Measurements from ENCODE around the gene CPNE6.
"Not testable (repeated sequence)": the region's sequence is repeated elsewhere in the genome, so short reads cannot be mapped to it uniquely, and the experiment has no call there.

The CPNE6 gene

DNA sequence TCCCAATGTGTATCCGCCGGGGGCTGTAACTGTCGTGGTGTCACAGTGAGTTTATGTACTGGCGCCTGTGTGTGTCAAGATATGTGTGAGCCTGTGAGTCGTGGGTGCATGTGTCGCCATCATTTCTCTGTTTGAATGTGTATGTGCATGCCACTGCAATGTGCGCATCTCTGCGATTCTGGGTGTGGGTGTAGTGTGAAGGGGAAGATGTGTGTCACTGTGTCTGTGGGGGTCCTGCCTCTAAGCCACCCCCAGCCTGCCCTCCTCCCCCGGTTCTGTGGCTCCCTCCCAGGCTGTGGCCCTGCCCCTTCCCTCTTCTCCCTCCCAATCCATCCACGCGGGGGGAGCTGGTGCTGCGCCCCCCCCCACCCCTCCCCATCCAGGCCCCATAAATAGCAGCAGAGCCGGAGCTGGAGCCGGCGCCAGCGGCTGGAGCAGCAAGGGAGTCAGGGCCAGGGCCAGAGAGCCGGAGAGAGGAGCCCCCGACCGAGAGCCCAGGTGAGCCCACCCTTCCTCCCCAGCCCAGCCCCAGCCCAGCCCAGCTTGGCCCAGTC lies at the start of gene CPNE6:
TSS of gene CPNE6 (plus strand) at position 419 of the 554 bp plus-strand sequence. CDS start 1,375 bp downstream, outside the sequence.
- DNase-seq, result no peak

DNA sequence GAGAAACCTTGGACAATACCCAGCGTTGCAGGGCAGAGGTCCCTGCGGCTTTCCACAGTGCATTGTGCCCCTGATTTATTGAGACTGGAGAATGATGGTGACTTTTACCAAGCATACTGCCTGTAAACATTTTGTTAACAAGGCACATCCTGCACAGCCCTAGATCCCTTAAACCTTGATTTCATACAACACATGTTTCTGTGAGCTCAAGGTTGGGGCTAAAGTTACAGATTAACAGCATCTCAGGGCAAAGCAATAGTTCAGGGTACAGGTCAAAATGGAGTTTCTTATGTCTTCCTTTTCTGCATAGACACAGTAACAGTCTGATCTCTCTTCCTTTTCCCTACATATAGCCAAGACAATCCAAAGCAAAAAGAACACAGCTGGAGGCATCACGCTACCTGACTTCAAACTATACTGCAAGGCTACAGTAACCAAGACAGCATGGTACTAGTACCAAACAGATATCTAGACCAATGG lies 46.4 kb upstream of the CPNE6 start:
- not testable (repeated sequence) for DNase-seq

DNA sequence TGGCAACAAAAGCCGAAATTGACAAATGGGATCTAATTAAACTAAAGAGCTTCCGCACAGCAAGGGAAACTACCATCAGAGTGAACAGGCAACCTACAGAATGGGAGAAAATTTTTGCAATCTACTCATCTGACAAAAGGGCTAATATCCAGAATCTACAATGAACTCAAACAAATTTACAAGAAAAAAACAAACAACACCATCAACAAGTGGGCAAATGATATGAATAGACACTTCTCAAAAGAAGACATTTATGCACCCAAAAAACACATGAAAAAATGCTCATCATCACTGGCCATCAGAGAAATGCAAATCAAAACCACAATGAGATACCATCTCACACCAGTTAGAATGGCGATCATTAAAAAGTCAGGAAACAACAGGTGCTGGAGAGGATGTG lies 41.7 kb upstream of the CPNE6 start:
- not testable (repeated sequence) for DNase-seq

DNA sequence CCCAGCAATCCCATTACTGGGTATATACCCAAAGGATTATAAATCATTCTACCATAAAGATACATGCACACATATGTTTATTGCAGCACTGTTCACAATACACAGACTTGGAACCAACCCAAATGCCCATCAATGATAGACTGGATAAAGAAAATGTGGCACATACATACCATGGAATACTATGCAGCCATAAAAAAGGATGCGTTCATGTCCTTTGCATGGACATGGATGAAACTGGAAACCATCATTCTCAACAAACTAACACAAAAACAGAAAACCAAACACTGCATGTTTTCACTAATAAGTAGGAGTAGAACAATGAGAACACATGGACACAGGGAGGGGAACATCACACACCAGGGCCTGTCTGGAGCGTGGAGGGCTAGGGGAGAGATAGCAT lies 40.0 kb upstream of the CPNE6 start:
- not testable (repeated sequence) for DNase-seq

DNA sequence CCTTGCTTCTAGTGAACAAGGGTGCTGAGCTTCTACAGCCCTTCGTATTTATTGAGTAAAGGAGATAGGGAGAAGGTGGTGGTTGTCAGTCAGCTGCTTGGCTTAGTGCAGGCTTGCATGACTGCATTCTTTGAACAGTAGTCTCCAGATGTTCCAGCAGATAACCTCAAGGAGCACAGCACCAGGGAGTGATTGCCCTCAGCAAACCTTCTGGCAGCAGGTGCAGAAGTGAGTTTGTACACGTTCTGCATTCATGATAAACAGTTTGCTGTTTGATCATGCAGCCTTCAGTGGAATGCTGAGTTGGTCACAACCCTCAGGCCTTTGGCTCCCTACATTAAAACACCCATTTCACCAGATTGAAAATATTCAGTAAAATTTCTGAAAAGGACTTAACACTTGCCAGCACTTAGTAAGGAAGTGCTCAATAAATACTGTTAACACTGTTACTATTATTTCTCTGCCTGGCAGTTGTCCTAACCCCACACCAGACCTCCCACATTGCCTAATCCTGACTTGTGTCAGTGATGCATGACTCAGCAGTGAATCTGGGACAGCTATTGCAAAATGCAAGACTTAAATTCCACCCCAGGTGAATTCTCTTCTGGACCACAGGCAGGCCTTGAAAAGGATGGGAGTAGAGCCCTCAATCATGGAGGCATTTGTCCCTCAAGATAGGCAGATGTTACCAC lies 38.5 kb upstream of the CPNE6 start:
- DNase-seq, result no peak

DNA sequence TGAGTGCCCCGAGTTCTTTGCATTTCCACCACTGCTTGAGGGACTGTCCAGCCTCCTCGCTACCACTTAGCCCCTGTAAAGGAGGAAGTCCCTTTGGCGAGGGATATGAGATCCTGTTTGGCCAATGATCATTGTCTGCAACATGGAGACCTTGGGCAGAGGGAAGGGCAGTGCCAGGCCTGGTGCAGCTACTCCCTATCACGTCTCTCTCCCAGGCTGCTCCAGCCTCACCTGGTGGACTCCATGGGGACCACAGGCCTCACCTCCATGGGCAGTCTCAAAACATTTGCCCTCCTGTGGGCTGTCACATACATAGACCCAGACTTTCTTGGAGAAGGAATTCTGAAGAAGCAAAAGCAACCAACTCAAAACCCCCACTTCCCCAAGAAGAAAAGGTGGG lies 35.6 kb upstream of the CPNE6 start:
- DNase-seq, result not testable (repeated sequence)

DNA sequence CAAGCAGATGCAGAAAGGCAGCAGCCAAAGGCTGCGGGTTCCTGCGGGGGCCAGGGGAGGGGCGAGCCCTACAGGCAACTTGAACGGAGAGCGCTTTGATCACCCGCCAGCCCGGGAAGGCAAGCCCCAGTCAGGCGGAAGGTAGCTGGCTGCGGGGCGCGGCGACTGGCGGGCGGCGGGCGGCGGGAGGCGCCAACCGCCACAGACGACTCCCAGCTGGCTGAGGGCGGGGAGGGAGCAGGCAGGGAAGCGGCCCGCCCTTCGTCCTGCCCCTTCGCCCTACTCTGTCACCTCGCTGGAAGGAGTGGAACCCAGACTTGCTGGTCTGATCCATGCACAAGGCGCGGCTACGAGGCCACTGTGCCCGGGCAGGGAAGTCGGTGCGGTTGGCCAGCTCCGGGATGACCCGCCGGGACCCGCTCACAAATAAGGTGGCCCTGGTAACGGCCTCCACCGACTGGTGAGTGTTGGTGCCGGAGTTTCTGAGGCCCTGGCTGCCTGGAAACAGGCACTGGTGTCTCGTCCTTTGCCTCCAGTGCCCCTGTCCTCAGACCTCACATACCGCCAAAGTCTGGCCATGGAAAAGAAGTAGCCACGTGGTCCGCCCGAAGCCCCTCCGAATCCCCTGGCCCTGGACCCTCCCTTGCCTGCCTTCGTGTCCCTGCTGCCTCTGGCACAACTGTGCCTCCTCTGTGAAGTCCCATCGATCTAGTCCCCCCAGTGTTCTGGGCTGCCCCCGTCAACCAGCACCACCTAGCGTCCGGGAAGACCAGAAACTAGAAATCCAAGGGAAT lies 35.0 kb upstream of the CPNE6 start:
- peak in 2 of 4 experiments; percentile 30 to 62 for DNase-seq

DNA sequence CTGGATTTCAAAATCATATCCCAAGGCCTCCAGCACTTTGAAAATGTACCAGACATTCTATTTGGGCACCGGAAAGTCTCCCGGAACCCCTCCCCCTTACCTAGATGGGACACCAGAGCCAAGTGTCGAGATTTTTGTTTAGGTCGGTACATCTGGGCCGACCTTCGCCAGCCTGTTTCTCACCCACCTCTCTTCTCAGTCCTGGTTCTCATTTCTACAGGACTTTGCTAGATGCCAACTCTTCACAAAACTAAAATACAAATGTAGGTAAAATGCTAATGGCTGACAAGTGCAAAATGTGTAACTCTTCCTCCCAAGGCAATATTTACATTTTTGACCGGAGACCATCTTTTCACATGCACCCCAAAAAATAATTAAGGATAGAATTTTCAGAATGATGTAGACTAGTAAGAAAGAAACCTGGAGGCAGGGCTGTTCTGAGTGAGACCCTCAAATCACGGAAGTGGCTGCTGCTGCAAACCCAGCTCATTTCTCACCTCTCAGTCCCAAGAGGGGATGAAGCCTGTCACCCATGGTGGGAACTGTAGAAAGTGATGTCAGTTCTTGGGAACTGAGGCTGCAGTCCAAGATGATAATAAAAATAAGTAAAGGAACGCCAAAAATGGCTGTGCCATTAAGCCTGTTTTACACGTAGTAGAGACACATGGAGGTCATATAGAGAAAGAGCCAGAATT lies 34.3 kb upstream of the CPNE6 start:
- not testable (repeated sequence) for DNase-seq

DNA sequence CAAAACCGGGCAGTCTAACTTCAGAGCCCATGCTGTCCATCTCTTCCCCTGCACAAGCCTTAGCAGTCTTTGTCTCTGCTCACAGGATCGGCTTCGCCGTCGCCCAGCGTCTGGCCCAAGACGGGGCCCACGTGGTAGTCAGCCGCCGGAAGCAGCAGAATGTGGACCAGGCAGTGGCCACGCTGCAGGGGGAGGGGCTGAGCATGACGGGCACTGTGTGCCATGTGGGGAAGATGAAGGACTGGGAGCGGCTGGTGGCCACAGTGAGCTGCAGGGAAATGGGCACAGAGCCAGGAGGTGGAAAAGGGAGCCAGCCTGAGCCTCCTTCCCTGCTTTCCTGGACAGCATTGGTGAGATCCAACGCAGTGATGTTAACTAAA lies 33.7 kb upstream of the CPNE6 start:
- DNase-seq, result no peak

DNA sequence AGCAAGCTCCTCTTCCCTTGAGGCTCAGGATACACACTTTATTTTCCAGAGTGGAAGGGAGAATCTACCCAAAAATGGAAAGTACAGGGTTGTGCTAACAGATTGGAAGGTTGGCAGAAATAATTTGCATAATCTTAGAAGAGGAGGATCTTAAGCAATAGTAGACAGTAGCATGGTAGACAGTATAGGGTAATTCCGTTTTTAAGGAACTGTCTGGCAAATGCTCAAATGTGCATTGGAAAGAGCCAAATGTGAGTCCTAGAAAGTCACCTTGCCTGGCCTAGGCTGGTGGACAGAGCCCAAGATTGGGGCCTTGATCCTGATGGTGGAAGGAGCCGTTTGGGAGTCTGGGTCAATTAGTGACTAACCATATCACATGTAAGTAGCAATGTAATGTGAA lies 32.7 kb upstream of the CPNE6 start:
- DNase-seq, result no peak

DNA sequence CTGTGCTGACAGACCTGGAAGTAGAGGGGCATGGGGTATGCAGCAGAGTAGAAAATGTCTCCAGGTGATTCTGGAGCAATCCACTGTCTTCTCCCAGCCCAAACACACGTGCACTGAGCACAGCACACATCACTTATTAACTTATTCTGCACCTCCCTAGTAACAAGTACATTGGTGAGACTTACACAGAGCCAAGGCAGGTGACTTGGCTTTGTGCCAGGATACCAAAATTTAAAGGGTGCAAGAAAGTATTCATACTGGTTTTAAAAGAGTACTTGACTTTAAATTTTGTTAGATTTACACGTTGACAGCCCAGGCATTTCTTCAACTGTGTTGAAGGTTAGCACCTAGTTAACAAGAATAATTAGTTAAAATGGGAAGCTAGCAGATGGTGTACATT lies 30.7 kb upstream of the CPNE6 start:
- no peak for DNase-seq

DNA sequence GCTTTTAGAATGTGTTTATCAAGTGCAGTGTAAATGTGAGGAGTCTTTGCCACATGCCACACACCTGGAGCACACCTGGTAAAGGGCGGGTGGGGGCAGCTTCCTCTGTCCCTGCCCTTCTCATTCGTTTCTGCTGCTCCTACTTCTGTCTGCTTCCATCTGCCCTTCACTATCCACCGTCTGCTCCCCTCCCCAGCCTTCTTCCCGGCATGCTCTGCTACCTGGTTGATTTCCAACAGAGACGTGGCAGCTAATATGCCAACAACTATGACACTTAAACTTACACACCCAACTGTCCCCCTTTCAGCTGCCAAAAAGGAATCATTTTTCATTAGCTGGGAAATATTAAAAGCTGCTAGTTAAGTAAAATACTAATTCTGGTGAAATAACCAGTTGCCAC lies 28.6 kb upstream of the CPNE6 start:
- DNase-seq, result no peak

DNA sequence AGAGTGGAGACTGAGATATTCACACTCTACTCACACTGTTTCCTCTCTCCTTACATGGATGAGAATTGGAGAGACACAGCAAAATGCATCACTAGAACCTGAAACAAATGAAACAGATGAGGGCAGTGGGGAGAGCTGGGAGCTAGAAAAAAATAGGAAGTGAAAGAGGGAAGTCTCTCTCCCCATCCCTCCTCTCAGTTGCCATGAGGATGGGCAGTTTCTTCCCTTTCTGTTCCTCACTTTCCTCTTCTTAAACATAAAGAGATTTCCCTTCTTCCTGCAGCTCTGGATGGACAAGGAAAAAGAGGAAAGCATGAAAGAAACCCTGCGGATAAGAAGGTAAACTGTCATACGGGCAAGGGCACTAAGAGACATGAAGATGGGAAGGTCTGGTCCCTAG lies 22.4 kb upstream of the CPNE6 start:
- DNase-seq, result not testable (repeated sequence)

DNA sequence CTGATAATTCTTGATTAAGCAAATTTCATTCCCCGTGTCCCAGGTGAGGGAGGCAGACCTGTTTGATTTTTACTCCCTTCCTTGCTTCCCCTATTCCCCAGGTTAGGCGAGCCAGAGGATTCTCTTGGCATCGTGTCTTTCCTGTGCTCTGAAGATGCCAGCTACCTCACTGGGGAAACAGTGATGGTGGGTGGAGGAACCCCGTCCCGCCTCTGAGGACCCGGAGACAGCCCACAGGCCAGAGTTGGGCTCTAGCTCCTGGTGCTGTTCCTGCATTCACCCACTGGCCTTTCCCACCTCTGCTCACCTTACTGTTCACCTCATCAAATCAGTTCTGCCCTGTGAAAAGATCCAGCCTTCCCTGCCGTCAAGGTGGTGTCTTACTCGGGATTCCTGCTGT lies 20.6 kb upstream of the CPNE6 start:
- DNase-seq, result not testable (repeated sequence)

DNA sequence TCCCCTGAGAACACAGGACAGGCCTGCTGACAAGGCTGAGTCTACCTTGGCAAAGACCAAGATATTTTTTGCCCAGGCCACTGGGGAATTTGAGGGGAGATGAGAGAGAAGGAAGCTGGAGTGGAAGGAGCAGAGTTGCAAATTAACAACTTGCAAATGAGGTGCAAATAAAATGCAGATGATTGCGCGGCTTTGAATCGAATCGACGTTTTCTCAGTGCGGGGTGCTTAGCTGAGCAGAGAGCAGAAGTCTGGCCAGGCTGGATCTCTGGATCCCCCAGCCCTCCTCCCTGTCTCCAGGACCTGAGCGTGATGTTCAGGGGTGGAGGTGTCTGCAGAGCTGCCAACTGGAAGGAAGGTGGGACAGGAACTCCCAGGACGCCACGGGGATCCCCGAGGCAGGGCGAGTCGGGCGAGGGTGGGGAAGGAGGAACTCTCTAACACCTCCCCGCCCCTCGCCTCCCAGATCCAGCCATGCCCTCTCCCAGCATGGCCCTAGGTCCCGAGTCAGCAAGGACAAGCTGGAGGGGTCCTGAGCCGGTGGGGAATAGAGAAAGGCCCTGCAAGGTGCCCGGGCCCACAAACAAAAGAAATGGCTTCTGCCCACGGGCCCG lies 20.1 kb upstream of the CPNE6 start:
- peak in 1 of 4 experiments; percentile 7 for DNase-seq

DNA sequence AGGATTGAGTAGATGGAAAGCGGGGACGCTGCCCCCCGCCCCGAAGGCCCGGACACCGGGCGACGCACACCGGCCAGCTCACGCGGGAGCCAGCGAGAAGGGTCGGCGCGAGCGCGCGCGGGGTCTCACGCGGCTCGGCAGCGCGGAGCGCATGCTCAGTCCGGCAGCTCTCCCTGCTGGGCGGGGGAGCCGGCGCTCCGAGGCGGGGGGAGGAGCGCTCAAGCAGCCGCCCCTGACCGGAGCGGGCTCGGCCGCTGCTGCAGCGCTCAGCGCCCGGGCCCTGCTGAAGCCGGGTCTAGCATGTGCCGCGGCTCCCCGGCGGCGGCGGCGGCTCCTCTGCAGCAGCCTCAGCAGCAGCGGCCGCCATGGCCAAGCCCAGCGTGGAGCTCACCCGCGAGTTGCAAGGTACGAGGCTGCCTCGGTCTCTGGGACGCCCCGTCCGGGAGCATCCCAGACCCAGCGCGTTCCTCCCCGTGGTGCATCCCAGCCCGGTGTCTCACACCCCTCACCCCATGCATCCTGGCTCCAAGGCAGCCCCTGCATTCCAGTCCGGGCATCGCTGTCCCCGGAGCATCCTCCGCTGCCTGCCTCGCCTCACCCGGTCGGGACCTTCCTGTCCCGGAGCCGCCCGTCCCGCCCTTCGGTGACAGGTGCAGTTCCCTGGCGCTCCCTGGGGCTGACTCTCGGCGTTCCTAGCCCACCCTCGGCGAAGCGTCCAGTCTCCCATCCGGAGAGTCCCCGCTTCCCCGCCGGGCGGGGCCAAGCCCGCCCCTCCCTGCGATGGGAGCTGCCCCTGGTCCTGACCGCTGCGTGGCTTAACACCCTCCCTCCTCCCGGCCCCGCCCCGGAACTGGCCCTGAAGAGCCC lies 19.3 kb upstream of the CPNE6 start, which contains the start of gene CARMIL3:
TSS of gene CARMIL3 (plus strand) at position 221 of the 867 bp plus-strand sequence. CDS start at position 366, 145 bp downstream.
- DNase-seq, result peak in 2 of 4 experiments; percentile 16 to 53

DNA sequence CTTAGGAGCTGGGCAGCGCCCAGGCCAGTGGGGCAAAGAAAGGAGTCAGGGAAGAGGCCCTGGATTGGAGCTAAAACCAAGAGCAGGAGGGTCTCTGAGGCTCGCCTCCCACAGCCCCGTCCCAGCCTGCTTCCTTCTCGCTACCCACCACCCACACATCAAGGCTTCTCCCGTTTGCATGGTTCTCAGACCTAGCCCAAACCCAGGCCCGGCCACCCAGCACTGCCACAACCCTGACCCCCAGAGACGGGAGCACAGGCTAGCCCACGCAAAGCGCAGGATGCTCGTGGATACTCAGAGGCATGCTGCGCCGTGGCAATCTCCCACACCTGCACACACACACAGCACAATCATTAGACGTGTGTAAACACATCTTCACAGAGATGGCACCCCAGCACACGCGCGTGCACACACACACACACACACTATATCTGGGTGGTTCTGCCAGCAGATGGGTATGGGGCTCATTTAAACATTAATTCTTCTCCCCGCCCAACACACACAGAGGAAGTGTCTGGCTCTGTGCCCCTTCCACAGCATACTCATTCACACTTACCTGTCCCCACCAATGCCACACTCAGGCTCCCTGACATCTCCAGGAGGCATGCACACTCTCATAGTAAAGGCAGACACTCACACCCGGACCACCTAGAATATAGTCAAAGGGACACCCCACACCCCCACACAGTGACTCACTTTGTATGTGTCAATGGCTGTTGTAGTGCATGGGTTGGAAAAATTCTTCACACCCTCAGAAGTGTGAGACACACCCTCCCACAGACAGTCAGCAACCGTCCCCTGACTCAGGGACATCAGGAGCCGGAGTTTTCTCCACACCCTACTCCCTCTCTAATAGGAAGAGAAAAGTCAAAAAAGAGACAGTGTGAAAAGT lies 18.5 kb upstream of the CPNE6 start:
- peak in 1 of 4 experiments; percentile 14 for DNase-seq

DNA sequence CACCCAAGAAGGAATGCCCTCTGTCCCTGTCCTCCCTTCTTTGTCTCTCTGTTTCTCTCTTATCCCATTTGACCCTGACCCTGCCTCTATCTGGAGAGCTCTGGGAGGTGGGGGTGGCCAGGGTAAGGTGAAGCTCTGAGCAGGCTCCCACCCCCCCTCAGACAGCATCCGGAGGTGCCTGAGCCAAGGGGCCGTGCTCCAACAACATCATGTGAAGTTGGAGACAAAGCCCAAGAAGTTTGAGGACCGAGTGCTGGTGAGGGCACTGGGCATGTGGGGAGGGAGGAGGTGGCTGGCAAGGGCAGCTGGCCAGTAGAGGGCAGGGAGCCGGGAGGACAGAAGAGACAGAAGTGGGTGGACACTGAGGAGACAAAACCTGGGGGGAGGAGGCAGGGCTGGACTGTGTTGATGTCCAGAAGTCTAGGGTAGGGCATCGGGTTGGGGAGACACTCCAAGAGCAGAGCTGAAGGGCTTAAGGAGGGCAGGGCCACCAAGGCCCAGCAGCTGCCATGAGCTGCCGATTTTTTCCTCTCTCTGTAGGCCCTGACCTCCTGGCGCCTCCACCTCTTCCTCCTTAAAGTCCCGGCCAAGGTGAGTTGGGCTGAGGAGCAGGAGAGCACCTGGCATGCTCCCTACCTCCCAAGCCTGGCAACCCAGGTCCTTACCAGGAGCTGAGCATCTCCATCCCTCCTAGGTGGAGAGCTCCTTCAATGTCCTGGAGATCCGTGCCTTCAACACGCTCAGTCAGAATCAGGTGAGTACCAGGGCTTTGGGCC lies 17.6 kb upstream of the CPNE6 start:
- DNase-seq, result no peak

DNA sequence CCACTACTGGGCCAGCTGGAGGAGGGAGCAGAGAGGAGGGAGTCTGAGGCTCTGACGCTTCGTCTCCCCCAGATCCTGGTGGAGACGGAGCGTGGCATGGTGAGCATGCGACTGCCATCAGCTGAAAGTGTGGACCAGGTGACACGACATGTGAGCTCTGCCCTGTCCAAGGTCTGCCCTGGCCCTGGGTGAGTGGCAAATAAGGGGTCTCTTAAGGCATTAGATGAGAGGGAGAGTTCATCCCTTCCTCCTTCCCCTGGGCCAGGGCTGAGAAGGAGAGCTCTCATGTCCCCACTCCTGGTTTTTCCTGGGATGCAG lies 17.1 kb upstream of the CPNE6 start:
- DNase-seq, result no peak

DNA sequence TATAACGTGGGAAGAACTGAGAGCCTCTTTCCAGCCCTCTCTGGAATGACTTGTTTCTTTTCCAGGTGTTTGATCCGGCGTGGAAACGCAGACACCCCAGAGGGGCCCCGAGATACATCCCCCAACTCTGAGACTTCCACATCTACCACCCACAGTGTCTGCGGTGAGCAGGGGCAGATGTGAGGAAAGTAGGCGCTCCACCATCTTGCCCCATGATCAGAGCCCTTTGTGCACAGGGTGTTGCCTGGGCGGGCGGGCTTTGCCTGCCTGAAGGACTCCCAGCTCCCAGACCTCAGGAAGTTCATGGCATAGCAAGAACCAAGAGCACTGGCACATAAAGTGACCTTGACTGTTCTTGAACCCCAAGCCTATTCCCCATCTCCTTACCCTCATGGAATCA lies 16.7 kb upstream of the CPNE6 start:
- no peak for DNase-seq
